ENCODE measurements around the gene PRM3.

PRM3 gene

DNA sequence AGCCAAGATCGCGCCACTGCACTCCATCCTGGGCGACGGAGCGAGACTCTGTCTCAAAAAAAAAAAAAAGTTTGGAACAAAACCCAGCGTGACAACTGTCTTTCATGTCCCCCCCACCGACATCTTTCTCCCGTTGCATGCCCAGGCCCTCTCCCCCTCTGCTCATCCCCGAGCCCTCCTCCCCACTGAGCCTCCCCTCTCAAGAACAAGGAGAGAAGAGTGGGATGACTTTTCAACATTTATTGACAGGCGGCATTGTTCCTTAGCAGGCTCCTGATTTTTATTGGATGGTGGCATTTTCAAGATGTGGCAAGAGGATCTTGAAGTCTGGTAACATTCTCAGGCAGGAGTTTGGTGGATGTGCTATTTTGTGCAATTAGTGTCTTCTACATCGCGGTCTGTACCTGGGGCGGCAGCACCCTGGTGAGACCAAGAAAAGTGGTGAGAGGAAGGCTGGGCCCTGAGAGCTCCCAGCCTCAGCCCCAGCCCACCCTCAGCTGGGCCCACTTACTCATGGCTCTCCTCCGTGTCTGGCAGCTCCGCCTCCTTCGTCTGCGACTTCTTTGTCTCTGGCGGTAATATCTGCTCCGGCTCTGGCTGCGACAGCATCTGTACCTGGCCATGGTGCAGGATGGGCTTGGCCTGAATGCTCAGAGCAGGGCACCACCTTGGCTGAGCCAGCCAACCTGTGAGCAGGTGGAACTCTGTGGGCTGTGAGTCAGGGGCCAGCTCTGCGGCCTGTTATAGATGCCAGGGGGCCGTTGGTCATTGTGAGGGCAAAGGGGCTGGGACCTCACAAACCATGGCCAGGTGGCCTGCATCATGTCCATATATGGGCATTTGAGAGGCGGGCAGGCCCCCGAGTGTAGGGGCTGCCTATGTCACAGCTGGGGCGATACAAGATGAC lies 7.4 kb upstream of the PRM3 start, which contains the start of gene PRM1:
Gene PRM1 (minus strand): TSS at position 715 of the 907 bp plus-strand sequence. CDS start 92 bp downstream, at position 623.
- no peak for FAIRE-seq

DNA sequence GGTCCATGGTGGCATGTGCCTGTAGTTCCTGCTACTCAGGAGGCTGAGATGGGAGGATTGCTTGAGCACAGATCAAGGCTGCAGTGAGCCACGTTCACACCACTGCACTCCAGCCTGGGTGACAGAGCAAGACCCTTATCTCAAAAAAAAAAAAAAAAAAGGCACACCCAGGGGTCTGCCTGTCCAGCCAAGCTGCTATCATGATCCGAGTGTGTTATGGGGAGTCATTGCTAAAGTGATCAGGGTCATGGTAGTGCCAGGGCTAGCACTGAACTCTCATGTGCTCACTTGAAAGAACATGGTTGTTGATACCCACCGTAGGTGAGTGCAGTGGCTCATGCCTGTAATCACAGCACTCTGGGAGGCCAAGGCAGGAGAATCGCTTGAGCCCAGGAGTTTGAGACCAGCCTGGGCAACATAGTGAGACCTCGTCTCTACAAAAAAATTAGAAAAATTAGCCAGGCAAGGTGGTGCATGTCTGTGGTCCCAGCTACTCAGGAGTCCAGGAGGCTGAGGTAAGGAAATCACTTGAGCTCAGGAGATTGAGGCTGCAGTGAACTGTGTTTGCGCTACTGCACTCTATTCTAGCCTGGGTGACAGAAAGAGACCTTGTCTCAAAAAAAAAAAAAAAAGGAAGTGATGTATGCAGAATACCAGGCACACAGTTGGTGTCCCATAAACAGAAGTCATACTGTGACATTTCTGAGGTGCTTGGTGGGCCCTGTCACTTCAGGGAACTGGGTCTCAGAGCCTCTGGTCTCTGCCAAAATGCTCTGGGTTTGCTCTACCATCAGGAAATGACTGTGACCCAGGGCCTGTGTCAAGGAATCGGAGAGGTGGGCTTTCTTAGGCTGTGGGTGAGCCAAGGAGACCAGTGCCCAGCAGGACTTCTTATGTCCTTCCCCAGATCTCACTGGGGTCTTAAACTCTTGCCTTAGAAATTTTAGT lies 5.5 kb upstream of the PRM3 start:
- FAIRE-seq = no peak

DNA sequence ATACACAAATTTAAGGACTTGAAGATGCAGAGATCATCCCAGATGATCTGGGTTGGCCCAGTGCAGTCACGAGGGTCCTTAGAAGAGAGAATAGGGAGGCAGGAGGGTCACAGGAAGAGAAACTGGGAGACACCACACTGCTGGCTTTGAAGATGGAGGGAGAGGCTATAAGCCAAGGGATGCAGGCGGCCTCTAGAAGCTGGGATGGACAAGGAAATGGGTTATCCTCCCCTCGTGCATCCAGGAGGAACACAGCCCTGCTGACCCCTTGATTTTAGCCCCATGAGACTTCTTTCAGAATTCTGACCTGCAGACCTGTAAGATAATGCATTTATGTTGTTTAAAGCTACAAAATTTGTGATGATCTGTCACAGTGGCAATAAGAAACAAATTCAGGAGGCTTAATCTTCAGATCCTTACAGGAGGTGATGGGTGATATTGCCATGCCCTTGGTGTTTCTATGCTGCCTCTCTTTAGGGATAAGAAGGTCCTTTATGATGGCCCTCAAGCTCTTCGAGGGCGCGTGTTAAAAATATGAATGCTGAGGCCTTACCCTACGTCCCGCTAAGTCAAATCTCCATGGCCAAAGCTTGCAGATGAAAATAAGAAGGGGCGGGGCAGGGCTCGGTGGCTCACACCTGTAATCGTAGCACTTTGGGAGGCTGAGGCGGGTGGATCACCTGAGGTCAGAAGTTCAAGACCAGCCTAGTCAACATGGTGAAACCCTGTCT lies 4.3 kb upstream of the PRM3 start:
- FAIRE-seq = no peak

DNA sequence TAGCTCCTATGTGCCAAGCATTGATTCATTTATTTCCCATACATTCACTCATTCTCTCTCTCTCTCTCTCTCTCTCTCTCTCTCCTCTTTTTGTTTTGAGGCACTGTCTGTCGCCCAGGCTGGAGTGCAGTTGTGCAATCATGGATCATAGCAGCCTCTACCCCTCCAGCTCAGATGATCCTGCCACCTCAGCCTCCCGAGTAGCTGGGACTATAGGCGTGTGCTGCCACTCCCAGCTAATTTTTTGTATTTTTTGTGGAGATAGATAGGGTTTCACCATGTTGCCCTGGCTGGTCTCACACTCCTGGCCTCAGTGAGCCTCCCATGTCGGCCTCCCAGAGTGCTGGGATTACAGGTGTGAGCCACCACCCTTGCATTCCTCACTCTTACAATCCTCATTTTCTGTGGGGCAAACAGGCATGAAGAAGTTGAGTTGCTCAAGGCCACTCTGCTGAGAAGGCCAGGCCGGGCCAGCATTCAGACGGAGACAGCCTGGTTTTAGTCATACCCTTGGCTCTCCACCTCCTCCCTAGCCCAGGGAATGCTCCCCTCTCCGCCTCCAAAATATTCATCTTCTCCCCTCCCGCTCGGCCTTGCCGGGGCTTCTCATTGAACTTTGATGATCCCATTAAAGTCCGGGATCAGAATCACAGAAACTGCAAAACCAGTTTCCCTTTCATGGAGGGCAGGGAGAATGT lies 3.6 kb upstream of the PRM3 start:
- FAIRE-seq = no peak

DNA sequence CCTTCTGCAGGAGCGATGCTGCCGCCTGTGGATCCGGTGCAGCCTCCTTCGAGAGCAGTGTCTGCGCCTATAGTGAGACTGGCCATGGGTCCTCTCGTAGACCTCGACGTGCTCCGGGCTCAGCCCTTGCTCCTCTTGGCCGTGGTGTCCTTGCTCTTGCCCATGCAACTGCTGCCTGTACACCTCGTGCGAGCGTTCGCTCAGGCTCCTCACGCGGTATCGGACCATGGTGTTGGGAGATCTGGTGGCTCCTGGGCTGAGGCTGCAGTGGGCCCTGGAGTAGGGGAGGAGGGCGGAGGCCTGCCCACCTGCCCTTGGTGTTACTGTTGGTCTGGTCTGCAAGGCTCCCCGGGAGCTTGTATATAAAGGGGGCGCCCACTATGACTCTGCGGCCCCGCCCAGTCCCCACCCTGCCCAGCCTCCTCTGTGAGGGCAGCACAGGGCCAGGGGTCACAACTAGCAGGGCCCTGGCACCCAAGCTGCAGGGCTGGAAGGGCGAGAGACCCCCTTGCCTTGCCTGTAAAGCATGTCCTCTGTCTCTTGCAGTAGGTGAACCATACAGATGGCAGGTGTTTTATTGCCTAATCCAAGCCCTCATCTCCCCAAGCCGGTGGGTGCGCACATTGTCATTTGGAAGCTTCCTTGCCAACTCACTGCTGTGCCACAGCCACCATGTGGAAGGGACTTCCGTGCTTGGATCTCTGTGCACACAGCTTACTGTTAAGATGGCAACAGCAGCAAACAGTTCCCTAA lies 2.9 kb upstream of the PRM3 start, which contains the start of gene PRM2:
Gene PRM2 (minus strand): TSS at position 338 of the 753 bp plus-strand sequence. CDS start 110 bp downstream, at position 228.
- FAIRE-seq = no peak

DNA sequence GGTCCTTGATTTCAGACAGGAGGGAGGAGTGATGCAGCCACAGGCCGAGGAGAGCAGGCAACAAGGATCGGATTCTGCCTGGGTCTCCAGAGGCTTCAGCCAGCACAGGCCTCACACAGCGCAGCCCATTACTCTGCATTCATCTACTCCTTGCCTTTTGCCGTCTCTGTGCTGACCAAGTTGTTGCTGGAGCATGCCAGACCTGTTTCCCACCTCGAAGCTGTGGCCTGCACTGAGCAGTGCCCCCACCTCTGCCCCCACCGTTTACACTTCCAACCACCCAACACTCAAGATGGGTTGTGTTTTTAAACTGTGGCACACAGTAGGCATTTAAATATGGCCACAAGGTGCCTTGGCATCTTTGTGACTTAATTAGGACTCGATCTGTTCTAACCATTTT lies 1.5 kb upstream of the PRM3 start:
- no peak for FAIRE-seq

DNA sequence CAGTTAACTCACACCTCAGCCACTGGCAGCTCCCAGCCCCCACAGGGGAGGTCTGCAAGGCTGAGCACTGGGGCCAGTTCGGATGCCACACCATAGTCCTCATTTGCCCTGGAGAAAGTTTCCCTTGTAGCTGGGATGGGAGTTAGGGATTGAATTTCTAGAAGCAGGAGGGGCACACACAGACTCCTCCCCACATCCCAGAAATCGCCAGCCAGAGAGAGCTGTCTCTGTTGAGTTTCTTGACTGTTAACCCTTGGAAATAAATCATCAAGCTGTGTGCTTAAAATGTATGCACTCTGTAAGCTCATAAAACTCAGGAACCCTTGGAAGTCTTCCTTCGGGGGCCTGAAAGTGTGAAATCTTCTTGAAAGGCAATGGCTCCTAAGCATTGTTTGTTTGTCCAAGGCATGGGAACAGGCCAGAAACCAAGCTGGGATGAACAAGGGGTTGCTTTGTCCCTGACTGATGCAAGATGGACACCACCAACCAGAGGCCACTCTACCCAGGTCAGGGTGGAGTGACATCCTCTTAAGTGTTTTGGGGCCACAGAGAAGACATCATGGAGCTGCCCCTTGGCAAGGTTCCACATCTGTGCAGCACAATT lies 394 bp upstream of the PRM3 start:
- no peak for FAIRE-seq

DNA sequence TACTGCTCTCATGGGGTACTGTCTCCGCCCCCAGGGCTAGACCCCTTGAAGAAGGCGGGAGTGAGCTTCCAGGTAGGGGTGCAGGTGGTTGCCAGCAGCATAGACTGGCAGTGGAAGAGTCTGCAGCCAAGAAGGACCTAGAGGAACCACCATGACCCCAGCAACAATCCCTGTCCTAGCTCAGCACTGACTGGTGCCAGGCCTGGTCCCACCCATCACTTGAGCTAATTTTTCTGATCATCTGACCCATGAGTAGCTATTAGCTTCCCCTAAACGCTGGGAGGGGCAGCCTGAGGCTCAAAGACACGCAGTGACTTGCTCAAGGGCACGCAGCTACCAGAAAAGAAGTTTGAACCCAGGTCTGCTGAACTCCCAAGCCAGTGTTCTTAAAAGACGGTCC lies 945 bp downstream of the PRM3 start:
- FAIRE-seq = no peak

DNA sequence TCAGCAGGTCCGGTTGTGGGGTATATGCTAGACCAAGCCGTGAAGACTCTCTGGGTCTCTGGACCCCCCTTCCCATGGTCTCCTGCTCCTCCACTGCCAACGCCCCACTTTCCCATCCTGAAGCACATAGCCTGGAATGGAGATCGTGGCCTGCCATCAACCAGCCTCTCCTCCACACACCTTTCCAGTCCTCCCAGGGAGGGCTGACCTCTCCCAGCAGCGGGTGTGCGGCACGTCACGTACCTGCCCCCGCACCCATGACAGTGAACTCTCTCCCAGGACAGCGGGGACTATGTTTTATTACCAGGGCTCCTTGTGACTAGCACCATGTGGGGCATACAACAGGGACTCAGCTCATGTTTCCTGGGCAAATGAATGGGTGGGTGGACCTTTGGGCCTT lies 1.8 kb downstream of the PRM3 start:
- FAIRE-seq = no peak

DNA sequence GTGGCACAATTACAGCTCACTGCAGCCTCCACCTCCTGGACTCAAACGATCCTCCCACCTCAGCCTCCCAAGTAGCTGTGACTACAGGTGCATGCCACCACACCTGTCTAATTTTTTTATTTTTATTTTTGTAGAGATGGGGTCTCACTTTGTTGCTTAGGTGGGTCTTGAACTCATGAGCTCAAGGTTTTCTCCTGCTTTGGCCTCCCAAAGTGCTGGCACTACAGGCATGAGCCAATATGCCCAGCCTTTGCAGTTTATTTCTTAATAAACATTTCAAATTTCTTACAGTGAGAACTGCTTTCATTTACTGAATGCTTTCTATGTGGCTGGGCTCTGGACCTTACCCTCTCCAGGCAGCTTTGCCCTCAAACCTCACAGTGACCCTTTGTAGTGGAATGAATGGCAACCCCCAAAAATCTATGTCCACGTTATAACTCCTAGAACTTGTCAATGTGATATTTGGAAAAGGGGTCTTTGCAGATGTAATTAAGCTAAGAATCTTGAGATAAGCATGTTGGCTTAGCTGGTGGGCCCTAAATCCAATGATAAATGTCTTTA lies 2.7 kb downstream of the PRM3 start:
- no peak for FAIRE-seq

DNA sequence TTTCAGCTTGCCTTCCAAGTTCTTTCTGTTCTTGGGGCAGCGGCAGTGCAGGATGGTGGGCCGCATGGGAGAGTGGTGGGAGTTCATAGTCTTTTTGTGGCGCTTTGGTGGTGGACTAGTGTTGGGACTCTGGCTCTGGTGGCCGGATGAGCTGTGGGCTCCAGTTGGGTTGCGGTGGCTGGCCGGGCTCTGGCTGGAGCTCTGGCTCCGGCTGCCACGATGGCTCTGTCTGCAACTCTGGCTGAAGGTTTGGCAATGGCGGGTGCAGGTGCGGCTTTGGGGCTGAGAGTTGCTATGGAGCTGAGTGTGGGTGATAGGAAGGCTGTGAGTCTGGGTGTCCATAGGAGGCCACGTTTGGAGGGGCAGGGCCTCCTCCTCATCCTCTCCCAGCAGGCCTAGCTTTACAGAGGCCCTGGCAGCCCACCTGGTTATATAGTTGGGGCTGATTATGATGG lies 4.5 kb downstream of the PRM3 start, which contains the start of gene TNP2:
Gene TNP2 (minus strand): TSS at position 405 of the 455 bp plus-strand sequence. CDS start 63 bp downstream, at position 342.
- no peak for FAIRE-seq

DNA sequence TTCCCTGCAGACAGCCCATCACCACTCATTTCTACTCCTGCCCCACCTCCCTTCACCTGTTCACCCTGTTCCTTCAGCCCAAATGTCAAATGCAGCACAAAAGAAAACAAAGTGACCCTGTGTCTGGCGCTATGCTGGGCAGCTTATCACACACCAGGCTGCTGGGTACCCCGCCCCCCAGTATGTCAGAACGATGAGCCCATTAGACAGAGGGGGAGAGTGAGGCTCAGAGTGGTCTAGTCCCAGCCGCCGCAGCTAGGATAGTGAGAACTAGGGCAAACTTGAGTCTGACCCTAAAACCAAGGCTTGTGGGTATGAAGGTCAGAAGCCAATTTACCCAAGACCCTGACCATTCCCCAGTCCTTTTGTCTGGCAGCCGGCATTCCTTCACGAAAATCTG lies 8.3 kb downstream of the PRM3 start:
- FAIRE-seq = no peak

DNA sequence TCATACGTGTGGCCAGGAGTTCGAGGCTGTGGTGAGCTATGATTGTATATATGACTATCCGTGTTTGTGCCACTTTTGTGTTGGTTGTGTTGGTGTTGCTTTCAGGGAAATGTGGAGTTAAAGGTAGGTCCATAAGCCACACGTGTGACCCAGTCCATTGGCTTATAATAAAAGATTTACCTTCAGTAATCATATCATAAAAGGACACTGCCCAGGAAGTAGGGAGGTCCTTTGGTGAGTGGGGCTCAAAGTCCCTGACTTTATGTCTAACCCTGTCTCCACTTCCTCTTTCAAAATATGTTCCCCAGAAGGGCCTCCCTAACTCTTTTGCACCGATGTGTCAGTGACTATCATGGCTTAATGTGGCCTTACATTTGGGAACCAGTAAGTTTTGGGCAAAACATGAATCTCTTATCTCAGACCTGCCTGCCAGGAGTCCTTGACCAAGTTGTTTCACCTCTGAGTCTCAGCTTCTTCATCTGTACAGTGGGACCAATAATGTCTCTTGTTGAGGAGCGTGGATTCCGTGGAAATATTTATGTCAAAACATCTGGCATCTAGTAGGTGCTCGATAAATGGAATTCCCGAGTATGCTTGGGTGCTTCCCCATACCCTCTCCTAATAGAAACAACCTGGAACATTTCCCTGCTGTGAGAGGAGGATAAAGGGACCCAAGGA lies 9.1 kb downstream of the PRM3 start:
- no peak for FAIRE-seq

DNA sequence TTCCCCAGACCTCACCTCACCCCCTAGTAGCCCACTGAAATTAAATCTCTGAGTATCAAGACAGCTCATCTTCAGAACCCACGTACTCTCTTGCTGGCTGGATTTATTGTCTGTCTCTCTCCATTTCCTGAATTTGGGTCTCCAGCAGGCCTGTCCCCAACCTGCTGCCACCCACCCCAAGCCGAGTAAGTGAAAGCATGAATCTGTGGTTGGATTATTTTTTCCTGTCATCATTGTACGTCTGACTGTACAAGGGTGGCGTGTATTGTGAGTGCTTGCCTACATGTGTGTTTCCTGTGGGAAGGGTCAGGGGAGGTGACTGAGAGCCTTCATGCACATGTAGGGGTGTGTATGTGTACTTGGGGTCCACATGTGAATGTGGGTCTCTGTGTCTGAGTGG lies 9.7 kb downstream of the PRM3 start:
- no peak for FAIRE-seq

DNA sequence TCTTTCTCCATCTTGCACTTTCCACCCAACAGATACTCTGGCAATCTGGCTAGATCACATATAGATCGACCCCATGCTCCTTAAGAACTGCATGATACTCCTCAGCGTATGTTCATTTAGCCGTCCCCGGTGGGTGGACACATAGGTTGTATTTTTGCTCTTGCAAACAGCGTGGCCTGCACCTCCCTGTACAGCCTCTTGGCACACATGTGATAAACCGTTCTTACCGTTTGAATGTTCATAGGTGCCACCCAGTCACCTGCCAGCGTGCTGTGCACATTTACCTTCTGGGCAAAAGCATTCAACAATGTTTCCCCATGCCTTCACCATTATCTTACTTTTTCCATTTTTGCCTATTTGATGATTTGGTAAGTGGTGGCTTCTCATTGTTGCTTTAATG lies 10.5 kb downstream of the PRM3 start:
- no peak for FAIRE-seq

DNA sequence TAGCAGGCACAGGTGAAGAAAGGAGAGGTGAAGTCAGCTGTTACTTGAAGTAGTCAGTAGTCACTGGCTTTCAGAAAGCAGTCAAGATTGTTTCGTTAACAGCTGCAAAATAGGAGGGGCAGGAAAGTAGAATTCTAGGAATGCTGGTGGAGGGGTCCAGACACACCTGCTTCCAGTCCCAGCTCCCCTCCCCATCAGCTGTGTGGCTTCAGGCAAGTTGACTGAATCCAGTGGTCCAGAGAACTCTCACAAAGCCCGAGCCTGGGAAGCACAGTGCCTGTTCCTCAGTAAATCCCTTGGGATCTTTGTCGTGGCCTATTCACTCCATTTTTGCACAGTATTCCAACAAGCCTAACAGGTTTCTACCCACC lies 12.8 kb downstream of the PRM3 start:
- no peak for FAIRE-seq

DNA sequence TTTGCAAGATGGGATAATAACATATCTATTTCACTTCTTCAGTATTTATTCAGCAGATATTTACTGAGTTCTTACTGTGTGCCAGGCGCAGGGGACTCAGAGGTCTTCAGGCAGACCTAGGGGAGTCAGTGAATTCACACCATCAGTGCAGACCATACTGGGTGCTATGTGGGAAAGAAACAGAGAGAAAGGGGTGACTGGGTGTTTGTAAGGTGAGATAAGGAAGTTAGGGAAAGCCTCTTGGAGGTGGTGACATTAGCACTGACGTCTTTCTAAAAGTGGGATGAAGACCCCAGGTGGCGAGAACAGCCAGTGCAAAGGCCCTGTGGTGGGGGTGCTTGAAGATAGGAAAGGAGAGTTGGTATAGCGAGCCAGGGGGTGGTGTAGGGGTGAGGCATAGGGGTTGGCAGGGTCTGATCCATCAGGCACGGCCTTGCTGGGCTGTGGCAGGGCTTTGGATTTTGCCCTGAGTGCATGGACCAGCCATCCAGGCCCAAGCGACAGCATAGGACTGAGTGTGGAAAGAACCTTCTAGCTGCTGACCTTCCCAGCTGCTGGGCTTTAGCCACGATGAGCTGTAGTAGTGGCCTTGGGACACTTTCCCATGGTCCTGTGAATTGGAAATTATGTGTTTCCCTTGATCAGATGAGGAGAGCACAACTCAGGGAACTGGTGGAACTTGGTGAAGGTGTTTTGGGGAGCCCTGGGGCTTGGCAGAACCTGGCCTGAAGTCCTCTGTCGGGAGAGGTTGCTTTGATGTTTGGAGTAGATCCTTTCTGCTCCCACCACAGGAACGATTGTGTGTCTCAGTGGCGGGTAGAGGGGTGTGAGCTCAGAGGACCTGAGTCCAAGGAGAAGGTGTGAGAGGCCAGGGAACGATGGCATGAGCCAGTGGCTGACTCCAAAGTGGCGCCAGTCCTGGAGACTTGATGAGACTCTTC lies 13.5 kb downstream of the PRM3 start:
- no peak for FAIRE-seq
